Right lobe of liver (tissue), 4 donors: ENCODE results near the gene SLC2A11.

Source experiments
- POLR2A ChIP-seq: fragments of 450-650 bp; IDR thresholded peaks from one replicate; pipeline ENCODE4 v1.6.1; 2017; ENCODE audit warnings: antibody characterized with exemption, mild to moderate bottlenecking
- TF ChIP-seq, protein P1 (sequence below), 4 donors: fragments of 200-600 bp in 3 of 4; fragments of 450-650 bp in 1 of 4; IDR thresholded peaks; one replicate each; pipeline versions ENCODE4 v1.5.1 to v1.8.0; 2016 to 2022; ENCODE audit warnings: antibody characterized with exemption in 4 of 4, mild to moderate bottlenecking in 2 of 4
- donor health status: DM: no; HTN: no; CAD: no.
- donor health status: DM: no; HTN: no; CAD: no.
- donor health status: DM: no; HTN: yes; CAD: no.

GRCh38 chr22:23862103-23862502 is 4.4 kb downstream of the SLC2A11 start:
- TF ChIP-seq, protein P1, sequence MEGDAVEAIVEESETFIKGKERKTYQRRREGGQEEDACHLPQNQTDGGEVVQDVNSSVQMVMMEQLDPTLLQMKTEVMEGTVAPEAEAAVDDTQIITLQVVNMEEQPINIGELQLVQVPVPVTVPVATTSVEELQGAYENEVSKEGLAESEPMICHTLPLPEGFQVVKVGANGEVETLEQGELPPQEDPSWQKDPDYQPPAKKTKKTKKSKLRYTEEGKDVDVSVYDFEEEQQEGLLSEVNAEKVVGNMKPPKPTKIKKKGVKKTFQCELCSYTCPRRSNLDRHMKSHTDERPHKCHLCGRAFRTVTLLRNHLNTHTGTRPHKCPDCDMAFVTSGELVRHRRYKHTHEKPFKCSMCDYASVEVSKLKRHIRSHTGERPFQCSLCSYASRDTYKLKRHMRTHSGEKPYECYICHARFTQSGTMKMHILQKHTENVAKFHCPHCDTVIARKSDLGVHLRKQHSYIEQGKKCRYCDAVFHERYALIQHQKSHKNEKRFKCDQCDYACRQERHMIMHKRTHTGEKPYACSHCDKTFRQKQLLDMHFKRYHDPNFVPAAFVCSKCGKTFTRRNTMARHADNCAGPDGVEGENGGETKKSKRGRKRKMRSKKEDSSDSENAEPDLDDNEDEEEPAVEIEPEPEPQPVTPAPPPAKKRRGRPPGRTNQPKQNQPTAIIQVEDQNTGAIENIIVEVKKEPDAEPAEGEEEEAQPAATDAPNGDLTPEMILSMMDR (IDR thresholded peaks at IDR 0.05): peak; percentile 44 to 63 (median 53)
- TF ChIP-seq POLR2A: no peak
